ENCODE results near the gene CCDC183. TPM values are rescaled to one million over a fixed set of nuclear protein-coding genes. Genes with fewer than 3 reads are reported as not detected.

CCDC183 gene
- total and polyA plus RNA-seq, 10 of the 15 experiments (the other 5 are each of a cell fraction or from before 2014, with no cell fraction given), result 0.04 to 1.2 (median 0.55) TPM; not detected in 5

DNA sequence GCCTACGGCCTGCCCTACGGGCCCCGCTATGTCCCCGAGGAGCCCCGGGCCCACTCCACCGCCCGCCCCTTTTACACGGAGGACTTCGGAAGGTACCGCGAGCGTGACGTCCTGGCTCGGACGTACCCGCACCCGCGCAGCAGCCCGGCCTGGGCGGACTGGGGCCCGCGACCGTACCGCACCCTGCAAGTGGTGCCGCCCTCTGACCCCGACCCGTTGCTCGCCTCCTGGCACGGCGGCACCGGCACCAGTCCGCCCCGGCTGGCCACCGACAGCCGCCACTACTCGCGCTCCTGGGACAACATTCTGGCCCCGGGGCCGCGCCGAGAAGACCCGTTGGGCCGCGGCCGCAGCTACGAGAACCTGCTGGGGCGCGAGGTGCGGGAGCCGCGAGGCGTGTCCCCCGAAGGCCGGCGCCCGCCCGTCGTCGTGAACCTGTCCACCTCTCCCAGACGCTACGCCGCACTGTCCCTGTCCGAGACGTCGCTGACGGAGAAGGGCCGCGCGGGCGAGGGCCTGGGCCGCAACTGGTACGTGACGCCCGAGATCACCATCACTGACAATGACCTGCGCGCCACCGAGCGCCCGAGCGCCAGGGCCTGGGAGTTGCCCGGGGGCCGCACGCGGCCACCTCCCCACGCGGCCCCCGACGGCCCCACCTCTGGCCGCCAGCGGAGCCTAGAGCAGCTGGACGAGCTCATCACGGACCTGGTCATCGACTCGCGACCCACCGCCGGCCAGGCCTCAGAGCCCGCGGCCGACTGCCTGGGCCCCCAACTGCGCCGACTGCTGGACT, 49.5 kb downstream of the CCDC183 start:
- ChIA-PET CTCF (interaction anchor here (4.5 kb wide), 1 partner anchor 39 kb away, joined by 46 read pairs; the partner anchor contains the start of gene TRAF2), RAD21 (ENCODE audit: unreplicated experiment) (interaction anchor here (4.1 kb wide), 1 partner anchor 53 kb away, joined by 16 read pairs; no protein-coding TSS in a partner anchor), POLR2A (no interaction called here), SMC1A (ENCODE audit: uncharacterized antibody, unreplicated experiment) (no interaction called here)
- no peak for DNase-seq (ENCODE audit: low read depth, low spot score)
- Histone ChIP-seq H3K79me2 (ENCODE audit: control insufficient read depth, insufficient read depth, low read length) (peaks cover 10% of the 10 kb centered on the region; the same call in 1 of the 2 replicates), H4K20me1 (ENCODE audit: control insufficient read depth, insufficient read depth) (no peaks in the 10 kb centered on the region; the same call in 1 of the 2 replicates), H3K4me3 (no peak overlapping the region), H3K9ac (ENCODE audit: control insufficient read depth, insufficient read depth, low read length) (no peak overlapping the region), H2AFZ (ENCODE audit: control insufficient read depth, low read depth, low read length) (no peak overlapping the region), H3K4me2 (ENCODE audit: control insufficient read depth, insufficient read depth) (no peak overlapping the region), H3K27me3 (replicated peaks in 1 of 2; ENCODE audit: control insufficient read depth in 2 of 2, insufficient read depth in 2 of 2, low read length in 1 of 2) (no peaks in the 10 kb centered on the region; a peak in 1 of 4 replicates), H3K27ac (ENCODE audit: control insufficient read depth, insufficient read depth) (no peak overlapping the region), H3K36me3 (ENCODE audit: control insufficient read depth in 2 of 2, insufficient read depth in 2 of 2, low read length in 1 of 2) (peaks cover 1 to 3% of the 10 kb centered on the region in 2 experiments; a peak in 3 of 4 replicates), H3K9me3 (replicated peaks; ENCODE audit: control insufficient read depth, insufficient read depth, low read length) (peaks cover 4% of the 10 kb centered on the region; the same call in 1 of the 3 replicates), H3K4me1 (ENCODE audit: control insufficient read depth, insufficient read depth, low read length) (peaks cover 13% of the 10 kb centered on the region)
- no peak for ATAC-seq
- intact Hi-C loops (cut with micrococcal nuclease; ENCODE audit: unreplicated experiment) (loop anchor here (5.0 kb wide), 2 partner anchors 37 to 192 kb away; no protein-coding TSS in a partner anchor), in situ Hi-C loops (cut with MboI) (no loop called here)
- no peak for FAIRE-seq
- TF ChIP-seq RELA (IDR thresholded peaks at IDR 0.05; ENCODE audit: borderline replicate concordance, partially characterized antibody), result no peak
- peak; percentile 18; the same call in 1 of the 2 replicates for TF ChIP-seq POLR2A (IDR thresholded peaks at IDR 0.05; ENCODE audit: low read depth, low read length)
- BruUV-seq (replicated peaks), result no TSS peak
- WGBS (ENCODE audit: insufficient coverage, insufficient replicate concordance, low lambda C conversion rate, missing lambda C conversion rate), result 86% methylated on average over 51 of the region's 102 CpGs

DNA sequence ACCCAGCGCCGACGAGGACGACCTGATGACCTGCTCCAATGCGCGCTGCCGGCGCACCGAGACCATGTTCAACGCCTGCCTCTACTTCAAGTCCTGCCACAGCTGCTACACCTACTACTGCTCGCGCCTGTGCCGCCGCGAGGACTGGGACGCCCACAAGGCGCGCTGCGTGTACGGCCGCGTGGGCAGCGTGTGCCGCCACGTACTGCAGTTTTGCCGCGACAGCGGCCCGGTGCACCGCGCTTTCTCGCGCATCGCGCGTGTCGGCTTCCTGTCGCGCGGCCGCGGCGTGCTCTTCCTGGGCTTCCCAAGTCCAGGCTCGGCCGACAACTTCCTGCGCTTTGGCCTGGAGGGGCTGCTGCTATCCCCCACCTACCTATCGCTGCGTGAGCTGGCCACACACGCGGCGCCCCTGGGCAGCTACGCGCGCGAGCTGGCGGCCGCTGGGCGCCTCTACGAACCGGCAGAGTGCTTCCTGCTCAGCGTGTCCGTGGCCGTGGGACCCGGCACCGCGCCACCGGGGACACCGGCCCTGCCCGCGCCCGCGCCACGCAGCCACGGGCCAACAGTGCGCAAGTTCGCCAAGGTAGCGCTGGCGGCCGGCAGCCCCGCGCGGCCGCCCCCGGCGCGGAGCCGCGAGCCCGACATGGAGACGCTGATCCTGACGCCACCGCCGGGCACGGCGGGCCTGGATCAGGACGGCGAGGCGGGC, 50.4 kb downstream of the CCDC183 start:
- H4K20me1 ChIP-seq (ENCODE audit: control insufficient read depth, insufficient read depth), result no peaks in the 10 kb centered on the region; the same call in 1 of the 2 replicates
- 78% methylated on average over 78 of the region's 98 CpGs for WGBS (ENCODE audit: insufficient coverage, insufficient replicate concordance, low lambda C conversion rate, missing lambda C conversion rate)
- FAIRE-seq (no peak), DNase-seq (ENCODE audit: low read depth, low spot score) (no peak), ATAC-seq (no peak)
- no TSS peak for BruUV-seq (replicated peaks)
- TF ChIP-seq LARP7 (IDR thresholded peaks at IDR 0.05), result 0 out of 2 replicates have a peak, but pooled peaks have one; percentile 26
- no peak for TF ChIP-seq STAT3 (IDR thresholded peaks at IDR 0.05; ENCODE audit: low read depth, low read length)
- TF ChIP-seq ASH2L (IDR thresholded peaks at IDR 0.05; ENCODE audit: borderline replicate concordance, low read depth), result no peak
- TF ChIP-seq GATAD2B (conservative IDR thresholded peaks at IDR 0.05; ENCODE audit: low read depth), result 0 out of 2 replicates have a peak, but pooled peaks have one; percentile 35
- no peak for TF ChIP-seq FOXM1 (IDR thresholded peaks at IDR 0.05; ENCODE audit: low read depth, low read length)
- no peak for TF ChIP-seq ZBED1 (IDR thresholded peaks at IDR 0.05; ENCODE audit: borderline replicate concordance)
- TF ChIP-seq ATF7 (IDR thresholded peaks at IDR 0.05; ENCODE audit: low read depth), result no peak
- TF ChIP-seq POLR2A (IDR thresholded peaks at IDR 0.05; ENCODE audit: low read depth, low read length), result peak; percentile 53
- no peak for TF ChIP-seq NFXL1 (IDR thresholded peaks at IDR 0.05; ENCODE audit: borderline replicate concordance)
- TF ChIP-seq, protein P1, sequence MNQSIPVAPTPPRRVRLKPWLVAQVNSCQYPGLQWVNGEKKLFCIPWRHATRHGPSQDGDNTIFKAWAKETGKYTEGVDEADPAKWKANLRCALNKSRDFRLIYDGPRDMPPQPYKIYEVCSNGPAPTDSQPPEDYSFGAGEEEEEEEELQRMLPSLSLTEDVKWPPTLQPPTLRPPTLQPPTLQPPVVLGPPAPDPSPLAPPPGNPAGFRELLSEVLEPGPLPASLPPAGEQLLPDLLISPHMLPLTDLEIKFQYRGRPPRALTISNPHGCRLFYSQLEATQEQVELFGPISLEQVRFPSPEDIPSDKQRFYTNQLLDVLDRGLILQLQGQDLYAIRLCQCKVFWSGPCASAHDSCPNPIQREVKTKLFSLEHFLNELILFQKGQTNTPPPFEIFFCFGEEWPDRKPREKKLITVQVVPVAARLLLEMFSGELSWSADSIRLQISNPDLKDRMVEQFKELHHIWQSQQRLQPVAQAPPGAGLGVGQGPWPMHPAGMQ (IDR thresholded peaks at IDR 0.05; ENCODE audit: borderline replicate concordance), result no peak
- SMC1A ChIA-PET (ENCODE audit: uncharacterized antibody, unreplicated experiment), result no interaction called here
- POLR2A ChIA-PET, result no interaction called here
- H3K36me3 ChIP-seq (ENCODE audit: control insufficient read depth in 2 of 2, insufficient read depth in 2 of 2, low read length in 1 of 2), result peaks cover 4 to 8% of the 10 kb centered on the region in 2 experiments; a peak in 3 of 4 replicates
- peaks cover 13% of the 10 kb centered on the region for H3K4me1 ChIP-seq (ENCODE audit: control insufficient read depth, insufficient read depth, low read length)
- H3K27ac ChIP-seq (ENCODE audit: control insufficient read depth, insufficient read depth), result no peak overlapping the region
- no peak overlapping the region for H3K4me2 ChIP-seq (ENCODE audit: control insufficient read depth, insufficient read depth)
- H3K27me3 ChIP-seq (replicated peaks in 1 of 2; ENCODE audit: control insufficient read depth in 2 of 2, insufficient read depth in 2 of 2, low read length in 1 of 2), result no peaks in the 10 kb centered on the region; a peak in 1 of 4 replicates
- H3K79me2 ChIP-seq (ENCODE audit: control insufficient read depth, insufficient read depth, low read length), result peaks cover 10% of the 10 kb centered on the region; the same call in 1 of the 2 replicates
- H2AFZ ChIP-seq (ENCODE audit: control insufficient read depth, low read depth, low read length), result no peak overlapping the region
- RAD21 ChIA-PET (ENCODE audit: unreplicated experiment), result interaction anchor here (1.7 kb wide), 1 partner anchor 40 kb away, joined by 5 read pairs; the partner anchor contains the start of gene TRAF2
- CTCF ChIA-PET, result interaction anchor here (1.8 to 2.2 kb wide), 2 partner anchors 40 to 53 kb away, joined by 4 to 7 read pairs; partner anchors contain the start of gene TRAF2
- no peak overlapping the region for H3K9ac ChIP-seq (ENCODE audit: control insufficient read depth, insufficient read depth, low read length)
- no peak overlapping the region for H3K4me3 ChIP-seq
- in situ Hi-C loops (cut with MboI), result no loop called here
- intact Hi-C loops (cut with micrococcal nuclease; ENCODE audit: unreplicated experiment), result loop anchor here (5.0 kb wide), 2 partner anchors 36 to 191 kb away; no protein-coding TSS in a partner anchor
- peaks cover 4% of the 10 kb centered on the region; the same call in 1 of the 3 replicates for H3K9me3 ChIP-seq (replicated peaks; ENCODE audit: control insufficient read depth, insufficient read depth, low read length)
